SK-N-SH (cell line): ENCODE results near the gene BNIP3.

Source experiments
- CTCF ChIP-seq: fragments of 200-600 bp; sonication (generic); IDR thresholded peaks from 2 replicates; pipeline ENCODE4 v1.6.1; 2017; ENCODE audit warnings: antibody characterized with exemption, mild to moderate bottlenecking, moderate library complexity
- EP300 ChIP-seq, 2 experiments: IDR thresholded peaks; 2 replicates each; pipeline versions ENCODE4 v1.4.0 to v1.6.1; 2012; ENCODE audit warnings: borderline replicate concordance in 1 of 2, low read depth in 1 of 2, low read length in 1 of 2
- EZH2phosphoT487 ChIP-seq: fragments of 200-600 bp; sonication (generic); IDR thresholded peaks from 2 replicates; pipeline ENCODE4 v1.6.1; 2017; ENCODE audit warnings: low read depth, mixed run types, mild to moderate bottlenecking, antibody characterized with exemption, moderate library complexity, borderline replicate concordance
- FOXM1 ChIP-seq: IDR thresholded peaks from 2 replicates; pipeline ENCODE4 v1.4.0; 2012; ENCODE audit warnings: low read depth, mild to moderate bottlenecking
- GATA2 ChIP-seq: sonication (generic); formaldehyde crosslinking; IDR thresholded peaks from 2 replicates; pipeline ENCODE4 v1.5.0; 2020; ENCODE audit warnings: mild to moderate bottlenecking, missing genetic modification reagents
- MAX ChIP-seq: IDR thresholded peaks from 2 replicates; pipeline ENCODE4 v1.4.0; 2012; ENCODE audit warnings: low read depth
- NRF1 ChIP-seq: IDR thresholded peaks from 2 replicates; pipeline ENCODE4 v1.6.1; 2012; ENCODE audit warnings: low read depth, mild to moderate bottlenecking, low read length
- REST ChIP-seq: IDR thresholded peaks from 2 replicates; pipeline ENCODE4 v1.6.1; 2012; ENCODE audit warnings: mild to moderate bottlenecking, low read depth, low read length, moderate library complexity
- SIN3A ChIP-seq: IDR thresholded peaks from 2 replicates; pipeline ENCODE4 v1.6.1; 2012; ENCODE audit warnings: low read depth, mild to moderate bottlenecking, low read length, moderate library complexity, borderline replicate concordance
- TAF1 ChIP-seq: IDR thresholded peaks from 2 replicates; pipeline ENCODE4 v1.6.1; 2012; ENCODE audit warnings: low read depth, mild to moderate bottlenecking, low read length, moderate library complexity, borderline replicate concordance
- YY1 ChIP-seq: IDR thresholded peaks from 2 replicates; pipeline ENCODE4 v1.4.0; 2012; ENCODE audit warnings: low read depth, mild to moderate bottlenecking
- ZBTB33 ChIP-seq: IDR thresholded peaks from 2 replicates; pipeline ENCODE4 v1.4.0; 2012; ENCODE audit warnings: low read depth, borderline replicate concordance

- no peak for TF ChIP-seq CTCF
- no peak for TF ChIP-seq ZBTB33
- no peak for TF ChIP-seq FOXM1
- no peak for TF ChIP-seq YY1
- TF ChIP-seq NRF1 = no peak
- no peak for TF ChIP-seq EZH2phosphoT487
- TF ChIP-seq REST = no peak
- no peak for TF ChIP-seq MAX
- no peak for TF ChIP-seq SIN3A
- TF ChIP-seq EP300 (IDR thresholded peaks at IDR 0.05; ENCODE audit: borderline replicate concordance in 1 of 2, low read depth in 1 of 2, low read length in 1 of 2) = no peak
- no peak for TF ChIP-seq GATA2 (CRISPR knock-in tag)
- TF ChIP-seq TAF1 = no peak
These were observed 56.0 kb downstream of the BNIP3 start for GRCh38 chr10:131925716-131926115.
